ENCODE results near the gene AGGF1.
"Not testable (repeated sequence)": the region's sequence is repeated elsewhere in the genome, so short reads cannot be mapped to it uniquely, and the experiment has no call there.

The AGGF1 gene

GRCh38 chr5:77086689-77087483, 56.7 kb downstream of the AGGF1 start, which contains the start of gene ZBED3:
ZBED3 (minus strand) TSS chr5:77087285; CDS start chr5:77077878, 9,407 bp downstream.
- peak; percentile 43 for DNase-seq (ENCODE audit: low spot score)

GRCh38 chr5:77087484-77088261, 57.5 kb downstream of the AGGF1 start:
- no peak for DNase-seq (ENCODE audit: low spot score)

- DNase-seq (ENCODE audit: low spot score): no peak
These were observed 65.0 kb downstream of the AGGF1 start for GRCh38 chr5:77095189-77095588.

- DNase-seq (ENCODE audit: low spot score): no peak
These were observed 71.1 kb downstream of the AGGF1 start for GRCh38 chr5:77101298-77101697.

GRCh38 chr5:77102549-77102948, 72.3 kb downstream of the AGGF1 start:
- DNase-seq (ENCODE audit: low spot score): no peak

GRCh38 chr5:77103457-77103856, 73.3 kb downstream of the AGGF1 start:
- DNase-seq (ENCODE audit: low spot score): no peak

- DNase-seq (ENCODE audit: low spot score): no peak
These were observed 74.6 kb downstream of the AGGF1 start for GRCh38 chr5:77104813-77105212.

GRCh38 chr5:77107035-77107434, 76.8 kb downstream of the AGGF1 start:
- DNase-seq (ENCODE audit: low spot score): not testable (repeated sequence)

Data from CD4-positive, alpha-beta T cell treated with Interleukin-2 at 100 ng/mL for 4 hours (primary cell).